ENCODE data around the gene MYO1D. TPM values are rescaled to one million over a fixed set of nuclear protein-coding genes. Genes with fewer than 3 reads are reported as not detected.

MYO1D gene
- total RNA-seq, 1 experiment from 2014 or later = 35.7 TPM

GRCh38 chr17:32488604-32489180 lies 388.2 kb downstream of the MYO1D start:
- ChIA-PET RAD21 (ENCODE audit: low non-redundant PET in 1 of 2, low total read pairs in 2 of 2, uncharacterized antibody in 2 of 2, unreplicated experiment in 2 of 2) (no interaction called here), POLR2A (no interaction called here), CTCF (no interaction called here)
- intact Hi-C loops (cut with micrococcal nuclease) = no loop called here
- no peak overlapping the region for H3K27ac ChIP-seq (ENCODE audit: low read depth, low read length)
- BruUV-seq (replicated peaks) = no TSS peak
- TF ChIP-seq JUND (IDR thresholded peaks at IDR 0.05) = no peak
- no peak for DNase-seq (ENCODE audit: low read depth, low spot score)
- no peaks in the 10 kb centered on the region for H3K9me3 ChIP-seq (ENCODE audit: control insufficient read depth in 1 of 2, insufficient read depth in 1 of 2, low read depth in 1 of 2, low read length in 2 of 2)
- no peaks in the 10 kb centered on the region for H4K20me1 ChIP-seq (ENCODE audit: insufficient read depth)
- no peak overlapping the region for H3K4me2 ChIP-seq (ENCODE audit: low read length)
- no peak for ATAC-seq
- peaks cover 15 to 33% of the 10 kb centered on the region in 2 experiments for H3K4me1 ChIP-seq (ENCODE audit: control insufficient read depth in 1 of 2, insufficient read depth in 2 of 2, low read length in 2 of 2)
- no peaks in the 10 kb centered on the region for H3K79me2 ChIP-seq (ENCODE audit: insufficient read depth, low read length)
- H3K9ac ChIP-seq (ENCODE audit: low read length) = no peak overlapping the region
- peaks cover 0 to 3% of the 10 kb centered on the region in 2 experiments; a peak in 2 of 4 replicates for H3K36me3 ChIP-seq (ENCODE audit: control insufficient read depth in 1 of 2, insufficient read depth in 2 of 2, low read length in 2 of 2)
- H3K9me2 ChIP-seq (ENCODE audit: insufficient read depth) = no peaks in the 10 kb centered on the region
- no peak overlapping the region for H3K4me3 ChIP-seq (replicated peaks in 1 of 2; ENCODE audit: low read depth in 1 of 2, low read length in 2 of 2)
- no peak overlapping the region for H2AFZ ChIP-seq (ENCODE audit: low read depth, low read length, poor library complexity, severe bottlenecking)
- no peaks in the 10 kb centered on the region for H3K27me3 ChIP-seq (ENCODE audit: insufficient read depth, low read length)

DNA sequence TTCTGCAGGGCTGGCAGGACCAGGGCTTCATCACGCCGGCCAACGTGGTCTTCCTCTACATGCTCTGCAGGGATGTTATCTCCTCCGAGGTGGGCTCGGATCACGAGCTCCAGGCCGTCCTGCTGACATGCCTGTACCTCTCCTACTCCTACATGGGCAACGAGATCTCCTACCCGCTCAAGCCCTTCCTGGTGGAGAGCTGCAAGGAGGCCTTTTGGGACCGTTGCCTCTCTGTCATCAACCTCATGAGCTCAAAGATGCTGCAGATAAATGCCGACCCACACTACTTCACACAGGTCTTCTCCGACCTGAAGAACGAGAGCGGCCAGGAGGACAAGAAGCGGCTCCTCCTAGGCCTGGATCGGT lies 388.8 kb downstream of the MYO1D start:
- POLR2A ChIA-PET = no interaction called here
- peak overlapping the region; percentile 86 for H3K4me2 ChIP-seq (ENCODE audit: low read length)
- no TSS peak for BruUV-seq (replicated peaks)

More for the DNA sequence above, 388.8 kb downstream of the MYO1D start:
- CTCF ChIA-PET = no interaction called here
- peaks cover 15 to 33% of the 10 kb centered on the region in 2 experiments for H3K4me1 ChIP-seq (ENCODE audit: control insufficient read depth in 1 of 2, insufficient read depth in 2 of 2, low read length in 2 of 2)
- no peaks in the 10 kb centered on the region for H3K9me2 ChIP-seq (ENCODE audit: insufficient read depth)
- H4K20me1 ChIP-seq (ENCODE audit: insufficient read depth) = no peaks in the 10 kb centered on the region
- intact Hi-C loops (cut with micrococcal nuclease) = no loop called here
- H3K9ac ChIP-seq (ENCODE audit: low read length) = no peak overlapping the region
- no peaks in the 10 kb centered on the region for H3K79me2 ChIP-seq (ENCODE audit: insufficient read depth, low read length)
- no peak overlapping the region for H3K4me3 ChIP-seq (replicated peaks in 1 of 2; ENCODE audit: low read depth in 1 of 2, low read length in 2 of 2)
- H3K36me3 ChIP-seq (ENCODE audit: control insufficient read depth in 1 of 2, insufficient read depth in 2 of 2, low read length in 2 of 2) = peaks cover 0 to 4% of the 10 kb centered on the region in 2 experiments; a peak in 2 of 4 replicates
- H3K27me3 ChIP-seq (ENCODE audit: insufficient read depth, low read length) = no peaks in the 10 kb centered on the region
- no peak overlapping the region for H2AFZ ChIP-seq (ENCODE audit: low read depth, low read length, poor library complexity, severe bottlenecking)
- RAD21 ChIA-PET (ENCODE audit: low non-redundant PET in 1 of 2, low total read pairs in 2 of 2, uncharacterized antibody in 2 of 2, unreplicated experiment in 2 of 2) = no interaction called here
- no peak for DNase-seq (ENCODE audit: low read depth, low spot score)
- TF ChIP-seq SRF (IDR thresholded peaks at IDR 0.05; ENCODE audit: low read depth) = no peak
- TF ChIP-seq REST (IDR thresholded peaks at IDR 0.05; ENCODE audit: low read depth) = no peak
- no peak for TF ChIP-seq RAD21 (IDR thresholded peaks at IDR 0.05; ENCODE audit: low read depth)
- no peak for ATAC-seq
- H3K27ac ChIP-seq (ENCODE audit: low read depth, low read length) = no peak overlapping the region
- H3K9me3 ChIP-seq (ENCODE audit: control insufficient read depth in 1 of 2, insufficient read depth in 1 of 2, low read depth in 1 of 2, low read length in 2 of 2) = no peaks in the 10 kb centered on the region

Data from HCT116 (cell line).